Memory B cell (primary cell): ENCODE data around the gene NBAS.

ENCODE experiments used
- ATAC-seq: fragments of 150-1000 bp; cut with Tn5 transposase; 2 replicates; pipeline ENCODE4 v1.10.0; 2021; ENCODE audit warnings: low read depth, mild to moderate bottlenecking, moderate library complexity
- DNase-seq, 2 donors: peaks; one replicate each; pipeline ENCODE4 v3.0.0; 2022; ENCODE audit warnings: low spot score in 2 of 2
- H3K27ac Mint-ChIP-seq: one replicate; pipeline ENCODE4 v1.8.0; 2022; ENCODE audit warnings: mild to moderate bottlenecking, moderate library complexity, mixed read lengths
- H3K27me3 Mint-ChIP-seq: one replicate; pipeline ENCODE4 v1.8.0; 2022; ENCODE audit warnings: mixed read lengths
- H3K36me3 Mint-ChIP-seq: one replicate; pipeline ENCODE4 v1.8.0; 2022; ENCODE audit warnings: mild to moderate bottlenecking, mixed read lengths
- H3K4me1 Mint-ChIP-seq: one replicate; pipeline ENCODE4 v1.8.0; 2022; ENCODE audit warnings: mixed read lengths
- H3K4me3 Mint-ChIP-seq: one replicate; pipeline ENCODE4 v1.8.0; 2022; ENCODE audit warnings: mild to moderate bottlenecking, moderate library complexity, mixed read lengths
- H3K9me3 Mint-ChIP-seq: one replicate; pipeline ENCODE4 v1.8.0; 2022; ENCODE audit warnings: mixed read lengths

NBAS gene

GRCh38 chr2:15205562-15205961 is 355.6 kb downstream of the NBAS start:
- peaks cover 8% of the 10 kb centered on the region for H3K9me3 Mint-ChIP-seq

GRCh38 chr2:15201009-15201408 is 360.1 kb downstream of the NBAS start:
- DNase-seq, result no peak
- Mint-ChIP-seq H3K4me1 (peaks cover 2% of the 10 kb centered on the region), H3K36me3 (peaks cover 30% of the 10 kb centered on the region), H3K4me3 (no peak overlapping the region), H3K27ac (no peak overlapping the region), H3K9me3 (peaks cover 4% of the 10 kb centered on the region), H3K27me3 (no peaks in the 10 kb centered on the region)
- ATAC-seq, result no peak

More at GRCh38 chr2:15205562-15205961, 355.6 kb downstream of the NBAS start:
- Mint-ChIP-seq H3K27me3 (no peaks in the 10 kb centered on the region), H3K36me3 (peaks cover 57% of the 10 kb centered on the region), H3K4me3 (no peak overlapping the region), H3K4me1 (no peaks in the 10 kb centered on the region), H3K27ac (no peak overlapping the region)
- DNase-seq (no peak), ATAC-seq (no peak)

- Mint-ChIP-seq H3K9me3 (peaks cover 3% of the 10 kb centered on the region), H3K27me3 (no peaks in the 10 kb centered on the region), H3K36me3 (peaks cover 30% of the 10 kb centered on the region), H3K4me3 (no peak overlapping the region), H3K4me1 (peaks cover 2% of the 10 kb centered on the region), H3K27ac (no peak overlapping the region)
- DNase-seq, result no peak
- ATAC-seq, result no peak
Observed at GRCh38 chr2:15200581-15200980, 360.6 kb downstream of the NBAS start.

GRCh38 chr2:15198051-15198450 is 363.1 kb downstream of the NBAS start:
- peaks cover 2% of the 10 kb centered on the region for H3K4me1 Mint-ChIP-seq
- H3K9me3 Mint-ChIP-seq, result no peaks in the 10 kb centered on the region
- no peak overlapping the region for H3K4me3 Mint-ChIP-seq
- ATAC-seq, result no peak
- H3K27ac Mint-ChIP-seq, result no peak overlapping the region
- DNase-seq, result no peak
- no peaks in the 10 kb centered on the region for H3K27me3 Mint-ChIP-seq
- peaks cover 23% of the 10 kb centered on the region for H3K36me3 Mint-ChIP-seq

- Mint-ChIP-seq H3K4me3 (no peak overlapping the region), H3K9me3 (no peaks in the 10 kb centered on the region), H3K36me3 (peaks cover 27% of the 10 kb centered on the region), H3K4me1 (peaks cover 2% of the 10 kb centered on the region), H3K27me3 (no peaks in the 10 kb centered on the region), H3K27ac (no peak overlapping the region)
- ATAC-seq (no peak), DNase-seq (no peak)
Observed at GRCh38 chr2:15195813-15196212, 365.3 kb downstream of the NBAS start.

- no peaks in the 10 kb centered on the region for H3K27me3 Mint-ChIP-seq
- no peaks in the 10 kb centered on the region for H3K4me1 Mint-ChIP-seq
- H3K36me3 Mint-ChIP-seq, result peaks cover 32% of the 10 kb centered on the region
- no peak overlapping the region for H3K4me3 Mint-ChIP-seq
- no peak overlapping the region for H3K27ac Mint-ChIP-seq
- no peaks in the 10 kb centered on the region for H3K9me3 Mint-ChIP-seq
- ATAC-seq, result no peak
- no peak for DNase-seq
Observed at GRCh38 chr2:15191789-15192188, 369.3 kb downstream of the NBAS start.

GRCh38 chr2:15189216-15189615 is 371.9 kb downstream of the NBAS start:
- DNase-seq, result no peak
- Mint-ChIP-seq H3K27me3 (no peaks in the 10 kb centered on the region), H3K4me3 (no peak overlapping the region), H3K4me1 (no peaks in the 10 kb centered on the region), H3K36me3 (peaks cover 32% of the 10 kb centered on the region), H3K27ac (no peak overlapping the region), H3K9me3 (no peaks in the 10 kb centered on the region)
- ATAC-seq, result no peak

GRCh38 chr2:15187702-15188101 is 373.4 kb downstream of the NBAS start:
- H3K27ac Mint-ChIP-seq, result no peak overlapping the region
- H3K27me3 Mint-ChIP-seq, result no peaks in the 10 kb centered on the region
- DNase-seq (no peak), ATAC-seq (no peak)
- H3K9me3 Mint-ChIP-seq, result no peaks in the 10 kb centered on the region
- no peak overlapping the region for H3K4me3 Mint-ChIP-seq
- peaks cover 35% of the 10 kb centered on the region for H3K36me3 Mint-ChIP-seq
- H3K4me1 Mint-ChIP-seq, result no peaks in the 10 kb centered on the region

- DNase-seq, result no peak
Observed at GRCh38 chr2:15186118-15186517, 375.0 kb downstream of the NBAS start.

GRCh38 chr2:15184491-15184890 is 376.6 kb downstream of the NBAS start:
- H3K9me3 Mint-ChIP-seq, result no peaks in the 10 kb centered on the region
- H3K4me1 Mint-ChIP-seq, result no peaks in the 10 kb centered on the region
- no peak overlapping the region for H3K4me3 Mint-ChIP-seq
- ATAC-seq (no peak), DNase-seq (no peak)
- peaks cover 38% of the 10 kb centered on the region for H3K36me3 Mint-ChIP-seq
- no peak overlapping the region for H3K27ac Mint-ChIP-seq
- H3K27me3 Mint-ChIP-seq, result no peaks in the 10 kb centered on the region

More at GRCh38 chr2:15186118-15186517, 375.0 kb downstream of the NBAS start:
- no peak overlapping the region for H3K4me3 Mint-ChIP-seq
- peaks cover 37% of the 10 kb centered on the region for H3K36me3 Mint-ChIP-seq
- no peak overlapping the region for H3K27ac Mint-ChIP-seq
- no peaks in the 10 kb centered on the region for H3K27me3 Mint-ChIP-seq
- no peaks in the 10 kb centered on the region for H3K4me1 Mint-ChIP-seq
- ATAC-seq, result no peak
- no peaks in the 10 kb centered on the region for H3K9me3 Mint-ChIP-seq

- H3K27me3 Mint-ChIP-seq, result no peaks in the 10 kb centered on the region
- no peaks in the 10 kb centered on the region for H3K4me1 Mint-ChIP-seq
- DNase-seq, result no peak
- no peak for ATAC-seq
- peaks cover 48% of the 10 kb centered on the region for H3K36me3 Mint-ChIP-seq
- no peaks in the 10 kb centered on the region for H3K9me3 Mint-ChIP-seq
- no peak overlapping the region for H3K27ac Mint-ChIP-seq
- no peak overlapping the region for H3K4me3 Mint-ChIP-seq
Observed at GRCh38 chr2:15182275-15182674, 378.9 kb downstream of the NBAS start.

GRCh38 chr2:15181092-15181745 is 379.9 kb downstream of the NBAS start:
- Mint-ChIP-seq H3K4me3 (no peak overlapping the region), H3K27ac (no peak overlapping the region), H3K36me3 (peaks cover 49% of the 10 kb centered on the region), H3K27me3 (no peaks in the 10 kb centered on the region), H3K9me3 (no peaks in the 10 kb centered on the region), H3K4me1 (peaks cover 3% of the 10 kb centered on the region)
- ATAC-seq, result no peak
- DNase-seq, result no peak

- Mint-ChIP-seq H3K4me3 (no peak overlapping the region), H3K4me1 (peaks cover 3% of the 10 kb centered on the region), H3K36me3 (peaks cover 55% of the 10 kb centered on the region), H3K27me3 (no peaks in the 10 kb centered on the region), H3K9me3 (no peaks in the 10 kb centered on the region), H3K27ac (no peak overlapping the region)
- ATAC-seq (no peak), DNase-seq (no peak)
Observed at GRCh38 chr2:15180379-15180778, 380.8 kb downstream of the NBAS start.

- no peak for ATAC-seq
Observed at GRCh38 chr2:15178946-15179345, 382.2 kb downstream of the NBAS start.

GRCh38 chr2:15177103-15177502 is 384.0 kb downstream of the NBAS start:
- H3K4me3 Mint-ChIP-seq, result no peak overlapping the region
- H3K27ac Mint-ChIP-seq, result no peak overlapping the region
- H3K4me1 Mint-ChIP-seq, result peaks cover 3% of the 10 kb centered on the region

More at GRCh38 chr2:15178946-15179345, 382.2 kb downstream of the NBAS start:
- DNase-seq, result no peak
- H3K27ac Mint-ChIP-seq, result no peak overlapping the region
- no peak overlapping the region for H3K4me3 Mint-ChIP-seq
- H3K36me3 Mint-ChIP-seq, result peaks cover 52% of the 10 kb centered on the region
- H3K27me3 Mint-ChIP-seq, result no peaks in the 10 kb centered on the region
- no peaks in the 10 kb centered on the region for H3K9me3 Mint-ChIP-seq
- H3K4me1 Mint-ChIP-seq, result peaks cover 3% of the 10 kb centered on the region

More at GRCh38 chr2:15177103-15177502, 384.0 kb downstream of the NBAS start:
- ATAC-seq (no peak), DNase-seq (no peak)
- Mint-ChIP-seq H3K36me3 (peaks cover 49% of the 10 kb centered on the region), H3K9me3 (no peaks in the 10 kb centered on the region), H3K27me3 (no peaks in the 10 kb centered on the region)
